BE2C (cell line): Measurements from ENCODE around the gene BEND7.

Experiments used
- DNase-seq: peaks from one replicate; pipeline ENCODE4 v3.0.0-alpha.2; 2020
- H3K27me3 ChIP-seq: fragments of 250-450 bp; sonication (Bioruptor Pico); 2 replicates; pipeline ENCODE4 v1.5.1; 2020; ENCODE audit warnings: mild to moderate bottlenecking
- H3K36me3 ChIP-seq: fragments of 250-450 bp; sonication (Bioruptor Pico); 2 replicates; pipeline ENCODE4 v1.5.1; 2020; ENCODE audit warnings: mild to moderate bottlenecking
- H3K4me1 ChIP-seq: fragments of 250-450 bp; sonication (Bioruptor Pico); 2 replicates; pipeline ENCODE4 v1.5.1; 2020
- H3K4me3 ChIP-seq: 2 replicates; pipeline ENCODE4 v1.5.1; 2011; ENCODE audit warnings: low read depth, low read length
- H3K9me3 ChIP-seq: fragments of 250-450 bp; sonication (Bioruptor Pico); 2 replicates; pipeline ENCODE4 v1.5.1; 2020
- CTCF ChIP-seq: IDR thresholded peaks from 2 replicates; pipeline ENCODE4 v1.5.1; 2012; ENCODE audit warnings: mild to moderate bottlenecking, low read depth, low read length

Gene BEND7

GRCh38 chr10:13517675-13518074 lies 11.1 kb downstream of the BEND7 start:
- H3K27me3 ChIP-seq, result peaks cover 33% of the 10 kb centered on the region
- H3K36me3 ChIP-seq, result no peaks in the 10 kb centered on the region
- H3K4me1 ChIP-seq, result no peaks in the 10 kb centered on the region
- no peak overlapping the region for H3K4me3 ChIP-seq
- no peak for TF ChIP-seq CTCF
- no peak for DNase-seq
- H3K9me3 ChIP-seq, result no peaks in the 10 kb centered on the region

GRCh38 chr10:13516176-13516575 lies 12.6 kb downstream of the BEND7 start:
- Histone ChIP-seq H3K27me3 (peaks cover 26% of the 10 kb centered on the region), H3K4me1 (no peaks in the 10 kb centered on the region), H3K4me3 (no peak overlapping the region), H3K36me3 (no peaks in the 10 kb centered on the region), H3K9me3 (no peaks in the 10 kb centered on the region)
- no peak for TF ChIP-seq CTCF
- no peak for DNase-seq

GRCh38 chr10:13515467-13515866 lies 13.3 kb downstream of the BEND7 start:
- no peak for DNase-seq
- H3K36me3 ChIP-seq, result no peaks in the 10 kb centered on the region
- no peak for TF ChIP-seq CTCF

GRCh38 chr10:13514296-13514695 lies 14.5 kb downstream of the BEND7 start:
- TF ChIP-seq CTCF, result no peak
- DNase-seq, result no peak

More at GRCh38 chr10:13515467-13515866, 13.3 kb downstream of the BEND7 start:
- Histone ChIP-seq H3K27me3 (peaks cover 23% of the 10 kb centered on the region), H3K4me3 (no peak overlapping the region), H3K9me3 (no peaks in the 10 kb centered on the region), H3K4me1 (no peaks in the 10 kb centered on the region)

GRCh38 chr10:13512564-13512963 lies 16.2 kb downstream of the BEND7 start:
- Histone ChIP-seq H3K4me1 (no peaks in the 10 kb centered on the region), H3K9me3 (no peaks in the 10 kb centered on the region)
- DNase-seq, result no peak

More at GRCh38 chr10:13514296-13514695, 14.5 kb downstream of the BEND7 start:
- Histone ChIP-seq H3K36me3 (no peaks in the 10 kb centered on the region), H3K4me3 (no peak overlapping the region), H3K4me1 (no peaks in the 10 kb centered on the region), H3K27me3 (peaks cover 14% of the 10 kb centered on the region), H3K9me3 (no peaks in the 10 kb centered on the region)

GRCh38 chr10:13511409-13511808 lies 17.4 kb downstream of the BEND7 start:
- H3K9me3 ChIP-seq, result no peaks in the 10 kb centered on the region
- no peak for DNase-seq

More at GRCh38 chr10:13512564-13512963, 16.2 kb downstream of the BEND7 start:
- peaks cover 14% of the 10 kb centered on the region for H3K27me3 ChIP-seq
- H3K36me3 ChIP-seq, result no peaks in the 10 kb centered on the region
- no peak overlapping the region for H3K4me3 ChIP-seq
- TF ChIP-seq CTCF, result no peak

More at GRCh38 chr10:13511409-13511808, 17.4 kb downstream of the BEND7 start:
- H3K36me3 ChIP-seq, result no peaks in the 10 kb centered on the region
- H3K27me3 ChIP-seq, result peaks cover 14% of the 10 kb centered on the region
- TF ChIP-seq CTCF, result no peak
- no peak overlapping the region for H3K4me3 ChIP-seq
- no peaks in the 10 kb centered on the region for H3K4me1 ChIP-seq
